Natural killer cell treated with Interleukin-12 subunit alpha and Interleukin-12 subunit beta and Interleukin-15 and Interleukin-18, amount 100 ng/mL, for 72 hours (primary cell): ENCODE measurements around the gene HMX1. TPM values are rescaled to one million over a fixed set of nuclear protein-coding genes. Genes with fewer than 3 reads are reported as not detected.

Experiments used
- ATAC-seq, 2 donors: fragments of 150-1000 bp; cut with Tn5 transposase in 1 of 2; sonication (Bioruptor Pico), chemical (Tn5 transposase) in 1 of 2; 2 replicates each; pipeline ENCODE4 v1.10.0; 2021
- DNase-seq: peaks from one replicate; pipeline ENCODE4 v3.0.0; 2022; ENCODE audit warnings: low spot score
- H3K27ac Mint-ChIP-seq, 2 donors: 1 replicate in 1 of 2; 2 replicates in 1 of 2; pipeline ENCODE4 v1.8.0; 2022; ENCODE audit warnings: mixed read lengths in 2 of 2, mild to moderate bottlenecking in 1 of 2, moderate library complexity in 1 of 2
- H3K27me3 Mint-ChIP-seq, 2 donors: 1 replicate in 1 of 2; 2 replicates in 1 of 2; pipeline ENCODE4 v1.8.0; 2022; ENCODE audit warnings: mixed read lengths in 2 of 2
- H3K36me3 Mint-ChIP-seq: one replicate; pipeline ENCODE4 v1.8.0; 2022; ENCODE audit warnings: mixed read lengths
- H3K4me1 Mint-ChIP-seq, 2 donors: 1 replicate in 1 of 2; 2 replicates in 1 of 2; pipeline ENCODE4 v1.8.0; 2022; ENCODE audit warnings: low read depth in 2 of 2, mixed read lengths in 2 of 2, mild to moderate bottlenecking in 1 of 2
- H3K4me3 Mint-ChIP-seq: one replicate; pipeline ENCODE4 v1.8.0; 2022; ENCODE audit warnings: mixed read lengths
- H3K9me3 Mint-ChIP-seq: 2 replicates; pipeline ENCODE4 v1.8.0; 2022; ENCODE audit warnings: mixed read lengths
- total RNA-seq, 2 donors: library from RNA; stranded (reverse); gene quantifications; one replicate each; pipeline ENCODE4 v1.2.3, GENCODE V29; 2022

Gene HMX1
- total RNA-seq, 2 donors from 2014 or later, result not detected

- ATAC-seq (no peak), DNase-seq (no peak)
- H3K4me3 Mint-ChIP-seq, result no peak overlapping the region
- H3K36me3 Mint-ChIP-seq, result no peaks in the 10 kb centered on the region
- H3K27me3 Mint-ChIP-seq, result peaks cover 13 to 24% of the 10 kb centered on the region in 2 donors
- H3K27ac Mint-ChIP-seq, result no peak overlapping the region
- H3K9me3 Mint-ChIP-seq, result no peaks in the 10 kb centered on the region
- H3K4me1 Mint-ChIP-seq, result no peaks in the 10 kb centered on the region
These were observed 21.1 kb upstream of the HMX1 start for GRCh38 chr4:8892556-8893226.

DNA sequence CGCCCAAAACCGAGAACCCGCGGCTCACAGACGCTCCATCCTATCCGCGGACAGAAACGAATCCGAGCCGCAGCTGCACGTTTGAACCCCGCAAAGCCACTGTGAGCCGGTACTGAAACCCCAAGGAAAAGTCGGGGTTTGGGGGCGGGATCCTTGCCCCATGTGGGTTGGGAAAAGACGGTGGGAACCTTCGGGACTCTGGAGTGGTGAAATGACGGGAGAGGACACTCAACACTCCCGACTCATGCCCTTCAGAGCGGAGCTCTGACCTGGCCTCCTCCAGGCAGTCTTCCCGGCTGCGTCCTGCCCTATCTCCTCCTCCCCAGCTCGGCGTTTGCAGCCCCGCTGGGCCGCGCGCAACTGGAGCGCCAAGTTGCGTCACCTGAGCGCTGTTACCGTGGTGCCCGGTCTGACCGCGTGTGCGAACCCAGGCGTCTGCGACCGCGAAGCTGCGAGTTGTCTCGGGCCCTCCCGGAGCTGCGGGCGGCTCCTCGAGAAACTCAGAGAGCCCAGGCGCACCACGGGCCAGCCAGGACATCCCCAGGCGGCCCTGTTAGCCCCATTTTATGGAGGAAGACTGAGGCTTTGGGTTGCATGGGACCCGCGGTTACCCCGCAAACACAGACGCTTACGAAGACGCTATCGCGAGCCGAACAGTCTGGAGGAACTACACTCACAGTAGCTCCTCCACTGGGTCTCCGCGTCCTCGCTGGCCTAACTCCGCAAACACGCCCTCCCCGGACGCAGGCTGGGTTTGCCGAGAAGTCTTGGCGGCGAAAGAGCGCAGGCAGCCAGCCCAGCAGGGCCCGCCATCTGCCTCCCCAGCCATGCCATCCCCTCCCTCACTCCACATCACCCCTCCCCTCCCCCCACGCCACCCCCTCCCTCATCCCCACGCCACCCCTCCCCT, 20.3 kb upstream of the HMX1 start:
- Mint-ChIP-seq H3K4me3 (no peak overlapping the region), H3K36me3 (no peaks in the 10 kb centered on the region), H3K4me1 (no peaks in the 10 kb centered on the region), H3K9me3 (no peaks in the 10 kb centered on the region), H3K27me3 (peaks cover 13 to 25% of the 10 kb centered on the region in 2 donors), H3K27ac (no peak overlapping the region)
- ATAC-seq (no peak), DNase-seq (no peak)

DNA sequence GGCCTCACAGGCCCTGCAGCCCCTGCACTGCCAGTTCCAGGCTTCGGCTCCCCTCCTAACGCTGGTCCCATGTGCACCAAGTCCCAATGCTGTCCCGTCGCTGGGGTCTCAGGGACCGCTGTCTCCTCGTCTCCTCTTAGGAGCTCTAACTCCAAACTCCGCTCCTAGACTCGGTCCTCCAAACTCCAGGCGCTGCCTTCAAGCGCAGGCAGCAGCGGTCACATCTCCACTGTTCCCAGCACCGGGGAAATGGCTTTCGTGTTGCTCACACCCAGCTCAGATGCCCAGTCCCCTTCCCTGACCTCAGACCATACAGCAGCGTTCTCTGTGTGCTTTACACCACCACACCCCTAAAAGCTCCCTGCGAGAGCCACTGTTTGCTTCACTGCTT, 19.6 kb upstream of the HMX1 start:
- DNase-seq (no peak), ATAC-seq (no peak)
- peaks cover 13 to 22% of the 10 kb centered on the region in 2 donors for H3K27me3 Mint-ChIP-seq
- H3K4me1 Mint-ChIP-seq, result no peaks in the 10 kb centered on the region
- no peaks in the 10 kb centered on the region for H3K36me3 Mint-ChIP-seq
- no peaks in the 10 kb centered on the region for H3K9me3 Mint-ChIP-seq
- no peak overlapping the region for H3K4me3 Mint-ChIP-seq
- no peak overlapping the region for H3K27ac Mint-ChIP-seq

DNA sequence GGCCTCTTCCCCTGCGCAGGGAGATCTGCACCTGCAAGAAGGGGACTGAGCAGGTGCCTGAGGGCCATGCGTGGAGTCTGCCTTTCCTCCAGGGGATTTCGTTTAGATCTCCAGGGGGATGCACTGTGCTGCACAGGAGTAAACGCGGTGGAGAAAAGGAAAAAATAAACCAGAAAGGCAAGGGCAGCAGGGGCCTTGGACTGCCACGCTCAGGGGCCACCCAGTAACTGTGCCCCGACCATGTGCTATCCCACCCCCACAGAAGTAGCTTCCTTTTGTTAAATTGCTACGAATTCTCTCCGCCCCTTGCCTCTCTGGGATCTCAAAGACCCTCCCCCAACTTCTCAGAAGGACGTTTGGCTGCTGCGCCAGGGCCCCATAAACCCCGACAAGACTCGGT, 17.2 kb upstream of the HMX1 start:
- H3K36me3 Mint-ChIP-seq, result no peaks in the 10 kb centered on the region
- DNase-seq (no peak), ATAC-seq (no peak)
- no peak overlapping the region for H3K27ac Mint-ChIP-seq
- H3K4me3 Mint-ChIP-seq, result no peak overlapping the region
- no peaks in the 10 kb centered on the region for H3K4me1 Mint-ChIP-seq
- H3K27me3 Mint-ChIP-seq, result peaks cover 13 to 17% of the 10 kb centered on the region in 2 donors
- no peaks in the 10 kb centered on the region for H3K9me3 Mint-ChIP-seq

- Mint-ChIP-seq H3K9me3 (no peaks in the 10 kb centered on the region), H3K4me3 (no peak overlapping the region), H3K4me1 (no peaks in the 10 kb centered on the region), H3K27ac (no peak overlapping the region), H3K36me3 (no peaks in the 10 kb centered on the region), H3K27me3 (peaks cover 14 to 21% of the 10 kb centered on the region in 2 donors)
- ATAC-seq (no peak), DNase-seq (no peak)
These were observed 15.2 kb upstream of the HMX1 start for GRCh38 chr4:8886612-8887406.

DNA sequence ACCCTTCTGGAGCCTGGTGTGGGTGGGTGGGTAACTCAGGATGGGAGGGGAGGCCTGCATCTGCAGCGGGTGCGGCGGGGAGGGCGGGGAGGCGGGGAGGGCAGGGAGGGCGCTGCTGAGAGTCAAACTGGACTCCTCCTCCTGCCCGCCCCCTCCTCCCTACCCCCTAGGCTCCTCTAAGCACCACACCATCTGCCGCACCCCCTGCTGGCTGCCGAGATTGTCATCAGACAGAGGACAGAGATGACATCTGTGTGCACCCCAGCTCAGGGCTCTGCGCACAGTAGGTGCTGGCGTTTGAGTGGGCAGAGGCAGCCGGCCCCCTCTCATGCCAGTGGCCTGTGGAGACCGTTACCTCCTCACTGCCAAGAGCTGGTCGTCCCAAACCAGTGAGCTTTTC, 10.6 kb upstream of the HMX1 start:
- Mint-ChIP-seq H3K36me3 (no peaks in the 10 kb centered on the region), H3K4me3 (no peak overlapping the region), H3K27me3 (peaks cover 26 to 33% of the 10 kb centered on the region in 2 donors), H3K27ac (no peak overlapping the region), H3K9me3 (no peaks in the 10 kb centered on the region), H3K4me1 (no peaks in the 10 kb centered on the region)
- DNase-seq (no peak), ATAC-seq (no peak)

DNA sequence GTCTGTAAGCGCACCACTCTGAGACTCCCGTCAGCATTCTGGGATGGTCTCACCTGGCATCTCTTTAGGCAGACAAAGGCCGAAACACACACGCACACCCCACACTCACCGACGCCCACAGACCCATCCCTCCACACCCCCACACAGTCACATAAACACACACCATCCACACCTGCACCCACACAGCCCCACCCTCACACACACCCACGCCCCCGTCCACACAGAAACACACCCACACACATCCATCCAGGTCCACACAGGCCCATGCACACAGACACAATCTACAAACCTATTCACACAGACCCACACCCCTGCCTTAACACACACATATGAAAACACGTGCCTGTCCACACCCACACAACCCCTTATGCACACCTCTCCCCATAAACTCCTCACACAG, 9.2 kb upstream of the HMX1 start:
- H3K27ac Mint-ChIP-seq, result no peak overlapping the region
- H3K27me3 Mint-ChIP-seq, result peaks cover 40 to 42% of the 10 kb centered on the region in 2 donors
- no peaks in the 10 kb centered on the region for H3K36me3 Mint-ChIP-seq
- H3K4me3 Mint-ChIP-seq, result no peak overlapping the region
- no peaks in the 10 kb centered on the region for H3K9me3 Mint-ChIP-seq
- DNase-seq, result no peak
- ATAC-seq, result no peak
- H3K4me1 Mint-ChIP-seq, result no peaks in the 10 kb centered on the region

DNA sequence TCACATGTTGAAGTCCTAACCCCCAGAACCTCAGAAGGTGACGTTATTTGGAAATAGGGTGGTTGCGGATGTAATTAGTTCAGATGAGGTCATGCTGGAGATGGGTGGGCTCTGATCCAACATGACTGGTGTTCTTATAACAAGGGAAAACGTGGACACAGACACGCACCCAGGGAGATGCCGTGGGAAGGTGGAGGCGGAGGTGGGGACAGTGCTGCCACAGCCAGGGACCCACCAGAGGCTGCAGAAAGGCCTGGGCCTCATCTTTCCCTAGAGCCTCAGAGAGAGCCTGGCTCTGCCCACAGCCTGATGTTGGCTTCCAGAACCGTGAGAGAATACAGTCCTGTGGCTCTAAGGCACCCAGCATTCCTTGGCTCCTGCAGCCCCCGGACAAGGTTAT, 7.9 kb upstream of the HMX1 start:
- Mint-ChIP-seq H3K4me1 (peaks cover 0 to 3% of the 10 kb centered on the region in 2 donors), H3K27me3 (peaks cover 52 to 53% of the 10 kb centered on the region in 2 donors), H3K36me3 (no peaks in the 10 kb centered on the region), H3K4me3 (no peak overlapping the region), H3K9me3 (no peaks in the 10 kb centered on the region), H3K27ac (no peak overlapping the region)
- ATAC-seq, result no peak
- DNase-seq, result no peak

- H3K27me3 Mint-ChIP-seq, result peaks cover 52% of the 10 kb centered on the region in 2 donors
- H3K4me3 Mint-ChIP-seq, result no peak overlapping the region
- H3K36me3 Mint-ChIP-seq, result no peaks in the 10 kb centered on the region
- ATAC-seq, result no peak
- H3K4me1 Mint-ChIP-seq, result peaks cover 0 to 3% of the 10 kb centered on the region in 2 donors
- DNase-seq, result no peak
- no peaks in the 10 kb centered on the region for H3K9me3 Mint-ChIP-seq
- no peak overlapping the region for H3K27ac Mint-ChIP-seq
These were observed 6.8 kb upstream of the HMX1 start for GRCh38 chr4:8878421-8878820.

- DNase-seq (no peak), ATAC-seq (no peak)
- no peaks in the 10 kb centered on the region for H3K9me3 Mint-ChIP-seq
- no peaks in the 10 kb centered on the region for H3K36me3 Mint-ChIP-seq
- H3K4me1 Mint-ChIP-seq, result peaks cover 0 to 3% of the 10 kb centered on the region in 2 donors
- peaks cover 52% of the 10 kb centered on the region in 2 donors for H3K27me3 Mint-ChIP-seq
- no peak overlapping the region for H3K27ac Mint-ChIP-seq
- H3K4me3 Mint-ChIP-seq, result no peak overlapping the region
These were observed 6.1 kb upstream of the HMX1 start for GRCh38 chr4:8877780-8878040.

GRCh38 chr4:8876982-8877779, 5.5 kb upstream of the HMX1 start:
- Mint-ChIP-seq H3K4me1 (peaks cover 0 to 3% of the 10 kb centered on the region in 2 donors), H3K27ac (no peak overlapping the region), H3K9me3 (no peaks in the 10 kb centered on the region), H3K27me3 (peaks cover 53 to 55% of the 10 kb centered on the region in 2 donors), H3K36me3 (no peaks in the 10 kb centered on the region), H3K4me3 (no peak overlapping the region)
- ATAC-seq (no peak), DNase-seq (no peak)

DNA sequence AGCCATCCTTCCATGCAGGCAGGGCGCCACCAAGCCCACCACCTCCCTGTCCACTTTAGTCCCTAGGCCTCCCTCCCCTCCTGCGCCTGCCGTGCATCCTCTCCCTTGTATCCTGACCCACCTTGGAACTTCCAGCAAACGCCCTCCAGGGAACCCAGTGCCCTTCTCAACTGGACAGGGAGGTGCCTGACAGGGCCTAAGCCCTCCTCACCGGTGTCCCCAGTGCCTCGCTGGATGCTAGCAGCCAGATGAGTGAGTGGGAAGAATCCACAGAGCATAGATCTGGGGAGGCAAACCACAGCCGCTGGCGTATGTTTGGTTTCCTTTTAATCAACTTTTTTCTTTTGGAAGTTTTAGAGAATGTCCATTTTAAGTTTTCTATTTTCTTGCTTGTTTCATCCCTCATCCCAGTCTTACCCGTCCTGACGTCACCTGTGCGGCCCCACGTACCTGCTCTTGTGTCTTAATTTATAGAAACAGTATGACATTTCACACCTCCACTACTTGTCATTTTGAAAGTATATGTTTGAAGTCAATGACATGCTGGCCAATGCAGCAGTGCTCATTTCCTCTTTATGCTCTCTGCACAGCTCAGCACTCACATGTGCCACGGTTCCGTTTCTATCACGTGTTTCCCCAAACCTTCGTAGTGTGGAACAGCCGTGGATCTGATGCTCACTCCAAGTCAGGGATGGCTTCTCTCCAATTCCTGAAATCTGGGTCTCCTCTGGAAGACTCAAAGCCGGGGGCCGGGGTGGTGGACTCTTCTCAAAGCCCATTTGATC, 3.4 kb upstream of the HMX1 start:
- no peak for DNase-seq
- no peaks in the 10 kb centered on the region for H3K9me3 Mint-ChIP-seq
- H3K36me3 Mint-ChIP-seq, result no peaks in the 10 kb centered on the region
- H3K4me1 Mint-ChIP-seq, result peaks cover 0 to 3% of the 10 kb centered on the region in 2 donors
- peaks cover 50 to 54% of the 10 kb centered on the region in 2 donors for H3K27me3 Mint-ChIP-seq
- no peak overlapping the region for H3K27ac Mint-ChIP-seq
- H3K4me3 Mint-ChIP-seq, result no peak overlapping the region
- ATAC-seq, result peak in 1 of 2 donors; percentile 34
